GM10248 (cell line): ENCODE measurements around the gene SMAD7.
A peak's percentile ranks its signal among the peaks of the same experiment; 100 is the strongest.

Experiments used
- CTCF ChIA-PET: fragments of 300-600 bp; sonication (Branson Sonifier 250); formaldehyde crosslinking; extraction: SDS; loops from one replicate; lab custom pipeline; 2021; ENCODE audit warnings: antibody characterized with exemption; lab: Yijun Ruan, JAX
- POLR2A ChIA-PET: fragments of 350-650 bp; sonication (Branson Sonifier 250); formaldehyde crosslinking; extraction: SDS; loops from one replicate; lab custom pipeline; 2020; ENCODE audit warnings: antibody characterized with exemption; lab: Yijun Ruan, JAX
- DNase-seq: peaks from one replicate; pipeline ENCODE4 v3.0.0; 2012; ENCODE audit errors: extremely low spot score
- CTCF ChIP-seq: IDR thresholded peaks from 2 replicates; pipeline ENCODE4 v1.5.1; 2012; ENCODE audit warnings: mild to moderate bottlenecking, low read depth; ENCODE audit errors: extremely low read depth, missing control alignments, control extremely low read depth

The SMAD7 gene

GRCh38 chr18:48994926-48995835 lies 44.4 kb upstream of the SMAD7 start:
- DNase-seq = no peak
- POLR2A ChIA-PET = no interaction called here
- TF ChIP-seq CTCF = no peak
- CTCF ChIA-PET = interaction anchor here (1.0 to 1.6 kb wide), 3 partner anchors 12 to 47 kb away, joined by 3 to 5 read pairs (median 4); no protein-coding TSS in a partner anchor

- DNase-seq = no peak
- no peak for TF ChIP-seq CTCF
- POLR2A ChIA-PET = no interaction called here
- CTCF ChIA-PET = interaction anchor here (1.0 to 1.6 kb wide), 2 partner anchors 9 to 19 kb away, joined by 3 to 4 read pairs; no protein-coding TSS in a partner anchor
Observed at GRCh38 chr18:48994044-48994651, 43.4 kb upstream of the SMAD7 start.

- ChIA-PET CTCF (interaction anchor here (1.0 kb wide), 1 partner anchor 9 kb away, joined by 3 read pairs; no protein-coding TSS in a partner anchor), POLR2A (no interaction called here)
- no peak for DNase-seq
- no peak for TF ChIP-seq CTCF
Observed at GRCh38 chr18:48993586-48993985, 42.8 kb upstream of the SMAD7 start.

- peak; percentile 62 for DNase-seq
- POLR2A ChIA-PET = no interaction called here
- CTCF ChIA-PET = interaction anchor here (1.0 kb wide), 1 partner anchor 8 kb away, joined by 3 read pairs; no protein-coding TSS in a partner anchor
- TF ChIP-seq CTCF = no peak
Observed at GRCh38 chr18:48992791-48993555, 42.2 kb upstream of the SMAD7 start.

GRCh38 chr18:48992133-48992532 lies 41.4 kb upstream of the SMAD7 start:
- ChIA-PET CTCF (no interaction called here), POLR2A (no interaction called here)
- TF ChIP-seq CTCF = no peak
- no peak for DNase-seq

- POLR2A ChIA-PET = no interaction called here
- DNase-seq = no peak
- no peak for TF ChIP-seq CTCF
- CTCF ChIA-PET = no interaction called here
Observed at GRCh38 chr18:48991676-48992075, 40.9 kb upstream of the SMAD7 start.
